ENCODE measurements around the gene CHPT1.

Gene CHPT1

GRCh38 chr12:101740566-101740965, 43.1 kb downstream of the CHPT1 start:
- Histone ChIP-seq H3K36me3 (ENCODE audit: control insufficient read depth, insufficient read depth, low read length) (no peaks in the 10 kb centered on the region), H3K4me3 (replicated peaks; ENCODE audit: low read depth, low read length) (no peak overlapping the region), H3K27me3 (replicated peaks; ENCODE audit: control insufficient read depth, insufficient read depth, low read length) (no peaks in the 10 kb centered on the region)
- TF ChIP-seq CTCF (IDR thresholded peaks at IDR 0.05; ENCODE audit: insufficient read depth, low read length, poor library complexity, severe bottlenecking), result no peak
- DNase-seq (ENCODE audit: extremely low read depth, insufficient read length), result no peak

- Histone ChIP-seq H3K27me3 (replicated peaks; ENCODE audit: control insufficient read depth, insufficient read depth, low read length) (no peaks in the 10 kb centered on the region), H3K4me3 (replicated peaks; ENCODE audit: low read depth, low read length) (no peak overlapping the region), H3K36me3 (ENCODE audit: control insufficient read depth, insufficient read depth, low read length) (no peaks in the 10 kb centered on the region)
- no peak for TF ChIP-seq CTCF (IDR thresholded peaks at IDR 0.05; ENCODE audit: insufficient read depth, low read length, poor library complexity, severe bottlenecking)
- DNase-seq (ENCODE audit: extremely low read depth, insufficient read length), result no peak
These were observed 43.5 kb downstream of the CHPT1 start for GRCh38 chr12:101740980-101741379.

GRCh38 chr12:101743242-101743641, 45.8 kb downstream of the CHPT1 start:
- no peak for TF ChIP-seq CTCF (IDR thresholded peaks at IDR 0.05; ENCODE audit: insufficient read depth, low read length, poor library complexity, severe bottlenecking)
- Histone ChIP-seq H3K36me3 (ENCODE audit: control insufficient read depth, insufficient read depth, low read length) (peaks cover 2% of the 10 kb centered on the region), H3K4me3 (replicated peaks; ENCODE audit: low read depth, low read length) (no peak overlapping the region), H3K27me3 (replicated peaks; ENCODE audit: control insufficient read depth, insufficient read depth, low read length) (no peaks in the 10 kb centered on the region)
- no peak for DNase-seq (ENCODE audit: extremely low read depth, insufficient read length)

- Histone ChIP-seq H3K27me3 (replicated peaks; ENCODE audit: control insufficient read depth, insufficient read depth, low read length) (no peaks in the 10 kb centered on the region), H3K36me3 (ENCODE audit: control insufficient read depth, insufficient read depth, low read length) (peaks cover 3% of the 10 kb centered on the region), H3K4me3 (replicated peaks; ENCODE audit: low read depth, low read length) (no peak overlapping the region; the same call in 1 of the 2 replicates)
- peak; percentile 64 for DNase-seq (ENCODE audit: extremely low read depth, insufficient read length)
- no peak for TF ChIP-seq CTCF (IDR thresholded peaks at IDR 0.05; ENCODE audit: insufficient read depth, low read length, poor library complexity, severe bottlenecking)
These were observed 46.5 kb downstream of the CHPT1 start for GRCh38 chr12:101743724-101744472.

- no peak for TF ChIP-seq CTCF (IDR thresholded peaks at IDR 0.05; ENCODE audit: insufficient read depth, low read length, poor library complexity, severe bottlenecking)
- H3K27me3 ChIP-seq (replicated peaks; ENCODE audit: control insufficient read depth, insufficient read depth, low read length), result no peaks in the 10 kb centered on the region
- peaks cover 3% of the 10 kb centered on the region for H3K36me3 ChIP-seq (ENCODE audit: control insufficient read depth, insufficient read depth, low read length)
- no peak overlapping the region for H3K4me3 ChIP-seq (replicated peaks; ENCODE audit: low read depth, low read length)
- DNase-seq (ENCODE audit: extremely low read depth, insufficient read length), result no peak
These were observed 48.0 kb downstream of the CHPT1 start for GRCh38 chr12:101745481-101745880.
